Measurements from ENCODE around the gene BRINP1. TPM values are rescaled to one million over a fixed set of nuclear protein-coding genes. Genes with fewer than 3 reads are reported as not detected.

Gene BRINP1
- total and polyA plus RNA-seq, 7 donors: 0.03 to 0.20 (median 0.17) TPM; not detected in 4

- H3K4me1 ChIP-seq: no peaks in the 10 kb centered on the region
- DNase-seq (no peak), ATAC-seq (no peak)
- TF ChIP-seq, protein P1, sequence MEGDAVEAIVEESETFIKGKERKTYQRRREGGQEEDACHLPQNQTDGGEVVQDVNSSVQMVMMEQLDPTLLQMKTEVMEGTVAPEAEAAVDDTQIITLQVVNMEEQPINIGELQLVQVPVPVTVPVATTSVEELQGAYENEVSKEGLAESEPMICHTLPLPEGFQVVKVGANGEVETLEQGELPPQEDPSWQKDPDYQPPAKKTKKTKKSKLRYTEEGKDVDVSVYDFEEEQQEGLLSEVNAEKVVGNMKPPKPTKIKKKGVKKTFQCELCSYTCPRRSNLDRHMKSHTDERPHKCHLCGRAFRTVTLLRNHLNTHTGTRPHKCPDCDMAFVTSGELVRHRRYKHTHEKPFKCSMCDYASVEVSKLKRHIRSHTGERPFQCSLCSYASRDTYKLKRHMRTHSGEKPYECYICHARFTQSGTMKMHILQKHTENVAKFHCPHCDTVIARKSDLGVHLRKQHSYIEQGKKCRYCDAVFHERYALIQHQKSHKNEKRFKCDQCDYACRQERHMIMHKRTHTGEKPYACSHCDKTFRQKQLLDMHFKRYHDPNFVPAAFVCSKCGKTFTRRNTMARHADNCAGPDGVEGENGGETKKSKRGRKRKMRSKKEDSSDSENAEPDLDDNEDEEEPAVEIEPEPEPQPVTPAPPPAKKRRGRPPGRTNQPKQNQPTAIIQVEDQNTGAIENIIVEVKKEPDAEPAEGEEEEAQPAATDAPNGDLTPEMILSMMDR (IDR thresholded peaks at IDR 0.05): no peak
- WGBS, 3 donors: 68 to 86% (median 82%) methylated on average over 2 of the region's 2 CpGs
- H3K36me3 ChIP-seq (ENCODE audit: insufficient read depth in 1 of 2, low read depth in 1 of 2): no peaks in the 10 kb centered on the region
- no peaks in the 10 kb centered on the region for H3K27me3 ChIP-seq (ENCODE audit: insufficient read depth in 3 of 3, low read length in 2 of 3)
- no peak overlapping the region for H3K27ac ChIP-seq
- H3K9me3 ChIP-seq: no peaks in the 10 kb centered on the region
- intact Hi-C loops (cut with DNase I): loop anchor here in 1 of 2 donors (10.0 kb wide), 1 partner anchor 55 kb away; no protein-coding TSS in a partner anchor
- no peak overlapping the region for H3K4me3 ChIP-seq
Measured at GRCh38 chr9:119159386-119159785, 209.8 kb downstream of the BRINP1 start.

DNA sequence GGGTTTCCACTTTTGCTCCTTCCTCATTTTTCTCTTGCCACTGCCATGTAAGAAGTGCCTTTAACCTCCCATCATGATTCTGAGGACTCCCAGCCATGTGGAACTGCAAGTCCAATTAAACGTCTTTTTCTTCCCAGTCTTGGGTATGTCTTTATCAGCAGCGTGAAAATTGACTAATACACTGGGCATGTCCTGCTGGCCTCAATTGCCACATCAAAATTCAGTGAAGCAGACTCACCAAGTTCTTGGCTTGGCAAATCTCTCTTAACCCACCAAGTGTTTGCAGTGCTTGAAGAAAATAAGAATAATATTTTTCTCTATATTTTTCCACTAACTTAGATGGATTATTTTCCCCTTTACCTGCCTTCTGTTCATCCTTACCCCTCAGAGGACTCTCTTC lies 212.0 kb downstream of the BRINP1 start:
- H3K36me3 ChIP-seq (ENCODE audit: insufficient read depth in 1 of 2, low read depth in 1 of 2): no peaks in the 10 kb centered on the region
- H3K4me3 ChIP-seq: no peak overlapping the region
- TF ChIP-seq, protein P1 (IDR thresholded peaks at IDR 0.05): no peak
- no peak overlapping the region for H3K27ac ChIP-seq
- ATAC-seq (no peak), DNase-seq (no peak)
- 54 to 73% (median 63%) methylated on average over 2 of the region's 2 CpGs for WGBS, 3 donors
- H3K4me1 ChIP-seq: no peaks in the 10 kb centered on the region
- intact Hi-C loops (cut with DNase I): loop anchor here in 1 of 2 donors (10.0 kb wide), 1 partner anchor 58 kb away; no protein-coding TSS in a partner anchor
- no peaks in the 10 kb centered on the region for H3K27me3 ChIP-seq (ENCODE audit: insufficient read depth in 3 of 3, low read length in 2 of 3)
- H3K9me3 ChIP-seq: no peaks in the 10 kb centered on the region

DNA sequence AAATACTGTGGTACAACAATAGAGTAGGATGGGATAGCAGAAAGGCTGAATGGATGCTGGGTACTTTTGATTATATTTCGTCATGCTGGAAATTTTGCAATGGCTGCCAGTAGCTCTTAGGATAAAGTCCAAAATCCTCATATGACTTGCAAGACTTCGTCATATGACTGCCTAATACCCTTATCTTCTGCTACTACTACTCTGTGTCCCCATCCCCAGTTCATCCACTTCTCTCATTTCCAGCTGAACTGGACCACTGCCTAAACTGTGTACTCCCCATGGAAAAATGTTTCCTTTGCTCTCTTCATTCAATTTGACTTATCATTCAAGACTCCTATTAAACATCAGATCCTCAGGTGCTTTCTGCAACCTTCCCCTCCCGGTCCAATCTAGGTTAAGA lies 212.9 kb downstream of the BRINP1 start:
- Histone ChIP-seq H3K27me3 (ENCODE audit: insufficient read depth in 3 of 3, low read length in 2 of 3) (no peaks in the 10 kb centered on the region), H3K9me3 (no peaks in the 10 kb centered on the region), H3K4me3 (no peak overlapping the region), H3K4me1 (peaks cover 4% of the 10 kb centered on the region), H3K27ac (no peak overlapping the region), H3K36me3 (ENCODE audit: insufficient read depth in 1 of 2, low read depth in 1 of 2) (no peaks in the 10 kb centered on the region)
- WGBS, 3 donors: 62 to 67% (median 63%) methylated on average over 3 of the region's 3 CpGs
- DNase-seq: no peak
- TF ChIP-seq, protein P1 (IDR thresholded peaks at IDR 0.05): no peak
- intact Hi-C loops (cut with DNase I): loop anchor here in 1 of 2 donors (10.0 kb wide), 1 partner anchor 58 kb away; no protein-coding TSS in a partner anchor
- ATAC-seq: no peak

- 69 to 83% (median 72%) methylated on average over 2 of the region's 2 CpGs for WGBS, 3 donors
- TF ChIP-seq, protein P1 (IDR thresholded peaks at IDR 0.05): no peak
- Histone ChIP-seq H3K36me3 (ENCODE audit: insufficient read depth in 1 of 2, low read depth in 1 of 2) (no peaks in the 10 kb centered on the region), H3K27ac (no peak overlapping the region), H3K4me1 (peaks cover 10% of the 10 kb centered on the region), H3K4me3 (no peak overlapping the region), H3K27me3 (ENCODE audit: insufficient read depth in 3 of 3, low read length in 2 of 3) (no peaks in the 10 kb centered on the region), H3K9me3 (no peaks in the 10 kb centered on the region)
- intact Hi-C loops (cut with DNase I): loop anchor here in 1 of 2 donors (10.0 kb wide), 1 partner anchor 60 kb away; no protein-coding TSS in a partner anchor
- DNase-seq (no peak), ATAC-seq (no peak)
Measured at GRCh38 chr9:119154527-119154926, 214.7 kb downstream of the BRINP1 start.

DNA sequence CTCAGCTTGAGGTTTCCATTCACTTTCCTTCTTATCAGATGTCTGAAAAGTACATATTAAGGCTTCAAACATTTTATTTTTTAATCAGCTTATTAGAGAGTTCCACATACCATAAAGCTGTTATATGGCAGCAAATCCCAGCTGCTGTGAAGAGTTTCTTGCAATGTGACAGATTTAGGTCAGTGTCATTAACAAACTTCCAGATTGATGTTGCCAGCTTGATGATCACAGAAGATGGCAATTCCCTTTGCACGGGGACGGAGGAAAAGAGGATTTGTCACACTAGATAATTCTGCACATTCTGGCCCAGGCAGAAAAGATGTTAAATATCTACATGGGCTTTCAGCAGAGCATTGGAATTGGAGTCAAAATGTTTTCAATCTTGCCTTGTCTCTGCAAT lies 215.8 kb downstream of the BRINP1 start:
- Histone ChIP-seq H3K9me3 (no peaks in the 10 kb centered on the region), H3K4me1 (peaks cover 10% of the 10 kb centered on the region), H3K4me3 (no peak overlapping the region), H3K36me3 (ENCODE audit: insufficient read depth in 1 of 2, low read depth in 1 of 2) (no peaks in the 10 kb centered on the region), H3K27ac (no peak overlapping the region), H3K27me3 (ENCODE audit: insufficient read depth in 3 of 3, low read length in 2 of 3) (no peaks in the 10 kb centered on the region)
- 30 to 43% (median 37%) methylated on average over 2 of the region's 2 CpGs for WGBS, 3 donors
- no peak for DNase-seq
- ATAC-seq: no peak
- intact Hi-C loops (cut with DNase I): loop anchor here in 1 of 2 donors (10.0 kb wide), 1 partner anchor 61 kb away; no protein-coding TSS in a partner anchor
- TF ChIP-seq, protein P1 (IDR thresholded peaks at IDR 0.05): no peak

Measured in psoas muscle (tissue), 8 donors.